Smooth muscle cell (in vitro differentiated cells): ENCODE measurements around the gene ITIH5. TPM values are rescaled to one million over a fixed set of nuclear protein-coding genes. Genes with fewer than 3 reads are reported as not detected.

ENCODE experiments used
- DNase-seq: peaks from one replicate; lab custom pipeline; 2025; ENCODE audit not compliant: unreplicated experiment; lab: John Stamatoyannopoulos, UW
- H2AFZ ChIP-seq: fragments of 200-600 bp; sonication (generic); 2 replicates; pipeline ENCODE4 v1.6.0; 2016; ENCODE audit warnings: antibody characterized with exemption, low read depth, mild to moderate bottlenecking
- H3F3A ChIP-seq: fragments of 200-600 bp; sonication (generic); 2 replicates; pipeline ENCODE4 v1.6.0; 2017; ENCODE audit warnings: antibody characterized with exemption, low read depth
- H3K27ac ChIP-seq: fragments of 200-600 bp; sonication (generic); 2 replicates; pipeline ENCODE4 v1.5.1; 2016; ENCODE audit warnings: low read depth, mild to moderate bottlenecking
- H3K27me3 ChIP-seq: fragments of 200-600 bp; sonication (generic); 2 replicates; pipeline ENCODE4 v1.6.1; 2016; ENCODE audit warnings: low read depth, mild to moderate bottlenecking
- H3K36me3 ChIP-seq: fragments of 200-600 bp; sonication (generic); 2 replicates; pipeline ENCODE4 v1.5.1; 2016; ENCODE audit warnings: low read depth
- H3K4me1 ChIP-seq: fragments of 200-600 bp; sonication (generic); 2 replicates; pipeline ENCODE4 v1.5.1; 2016; ENCODE audit warnings: low read depth
- H3K4me2 ChIP-seq: fragments of 200-600 bp; sonication (generic); 2 replicates; pipeline ENCODE4 v1.6.0; 2016; ENCODE audit warnings: mild to moderate bottlenecking
- H3K4me3 ChIP-seq: fragments of 200-600 bp; sonication (generic); 2 replicates; pipeline ENCODE4 v1.5.1; 2016; ENCODE audit warnings: mild to moderate bottlenecking
- H3K79me2 ChIP-seq: fragments of 200-600 bp; sonication (generic); 2 replicates; pipeline ENCODE4 v1.6.0; 2016; ENCODE audit warnings: low read depth, mild to moderate bottlenecking
- H3K9ac ChIP-seq: fragments of 200-600 bp; sonication (generic); 2 replicates; pipeline ENCODE4 v1.6.0; 2016; ENCODE audit warnings: low read depth
- H3K9me3 ChIP-seq: fragments of 200-600 bp; sonication (generic); replicated peaks from 2 replicates; pipeline ENCODE4 v1.5.1; 2016; ENCODE audit warnings: low read depth
- H4K20me1 ChIP-seq: fragments of 200-600 bp; sonication (generic); 2 replicates; pipeline ENCODE4 v1.6.0; 2016; ENCODE audit warnings: low read depth
- WGBS: methylation state at CpG from one replicate; pipeline ENCODE4 v1.1.7; 2016; ENCODE audit warnings: low lambda C conversion rate; 5-methylcytosine and 5-hydroxymethylcytosine counted together
- polyA plus RNA-seq: library from polyadenylated mRNA; unstranded; fragments of >200 nt; fragmentation: Nextera tagmentation; extraction: Ambion mirVana; gene quantifications from 2 replicates; pipeline ENCODE4 v1.2.1, GENCODE V29; 2016
- total RNA-seq: library from RNA; depleted of rRNA; stranded (reverse); fragments of >200 nt; gene quantifications from 2 replicates; pipeline ENCODE4 v1.2.3, GENCODE V29; 2014
- TF ChIP-seq, protein P1 (sequence below): fragments of 200-600 bp; sonication (generic); IDR thresholded peaks from 2 replicates; pipeline ENCODE4 v1.5.1; 2017; ENCODE audit warnings: borderline replicate concordance, mild to moderate bottlenecking, antibody characterized with exemption; ENCODE audit not compliant: insufficient read depth, poor library complexity, severe bottlenecking

The ITIH5 gene
- total and polyA plus RNA-seq, 2 experiments from 2014 or later, result 9.1 to 12.6 TPM

DNA sequence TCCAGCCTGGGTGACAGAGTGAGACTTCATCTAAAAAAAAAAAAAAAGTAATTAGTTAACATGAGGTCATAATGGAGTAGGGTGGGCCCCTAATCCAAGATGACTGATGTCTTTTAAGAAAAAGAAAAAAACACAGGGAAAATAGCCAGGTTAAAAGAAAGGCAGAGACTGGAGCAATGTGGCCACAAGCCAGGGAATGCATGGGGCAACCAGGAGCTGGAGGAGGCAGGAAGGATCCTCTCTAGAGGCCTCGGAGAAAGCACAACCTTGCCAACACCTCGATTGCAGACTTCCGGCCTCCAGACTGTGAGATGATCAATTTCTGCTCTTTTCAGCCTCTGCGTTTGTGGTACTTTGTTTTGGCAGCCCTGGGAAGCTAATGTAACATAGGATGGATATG is 121.5 kb downstream of the ITIH5 start:
- no peak overlapping the region for H3K9ac ChIP-seq
- TF ChIP-seq, protein P1, sequence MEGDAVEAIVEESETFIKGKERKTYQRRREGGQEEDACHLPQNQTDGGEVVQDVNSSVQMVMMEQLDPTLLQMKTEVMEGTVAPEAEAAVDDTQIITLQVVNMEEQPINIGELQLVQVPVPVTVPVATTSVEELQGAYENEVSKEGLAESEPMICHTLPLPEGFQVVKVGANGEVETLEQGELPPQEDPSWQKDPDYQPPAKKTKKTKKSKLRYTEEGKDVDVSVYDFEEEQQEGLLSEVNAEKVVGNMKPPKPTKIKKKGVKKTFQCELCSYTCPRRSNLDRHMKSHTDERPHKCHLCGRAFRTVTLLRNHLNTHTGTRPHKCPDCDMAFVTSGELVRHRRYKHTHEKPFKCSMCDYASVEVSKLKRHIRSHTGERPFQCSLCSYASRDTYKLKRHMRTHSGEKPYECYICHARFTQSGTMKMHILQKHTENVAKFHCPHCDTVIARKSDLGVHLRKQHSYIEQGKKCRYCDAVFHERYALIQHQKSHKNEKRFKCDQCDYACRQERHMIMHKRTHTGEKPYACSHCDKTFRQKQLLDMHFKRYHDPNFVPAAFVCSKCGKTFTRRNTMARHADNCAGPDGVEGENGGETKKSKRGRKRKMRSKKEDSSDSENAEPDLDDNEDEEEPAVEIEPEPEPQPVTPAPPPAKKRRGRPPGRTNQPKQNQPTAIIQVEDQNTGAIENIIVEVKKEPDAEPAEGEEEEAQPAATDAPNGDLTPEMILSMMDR, result no peak

DNA sequence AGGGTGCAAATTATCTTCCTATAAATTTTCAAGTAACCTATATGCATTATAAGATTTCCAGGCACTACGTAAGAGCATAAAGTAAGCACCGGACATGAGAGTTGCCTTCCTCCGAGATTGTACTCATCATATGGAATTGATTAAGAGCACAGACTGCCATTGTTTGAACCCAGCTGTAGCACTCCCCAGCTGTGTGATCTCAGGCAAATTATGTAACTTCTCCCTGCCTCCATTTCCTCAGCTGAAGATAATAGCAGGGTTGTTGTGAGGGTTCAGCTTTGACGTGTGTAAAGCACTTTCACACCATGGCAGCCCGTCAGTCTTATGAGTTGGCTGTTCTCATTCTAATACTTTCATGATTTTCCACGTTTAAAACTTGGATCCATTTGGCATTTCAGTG is 122.6 kb downstream of the ITIH5 start:
- H3F3A ChIP-seq, result peaks cover 8% of the 10 kb centered on the region
- peaks cover 12% of the 10 kb centered on the region for H3K4me1 ChIP-seq
- 58% methylated on average over 6 of the region's 6 CpGs for WGBS
- no peaks in the 10 kb centered on the region for H3K27me3 ChIP-seq
- no peaks in the 10 kb centered on the region for H3K9me3 ChIP-seq
- H3K4me2 ChIP-seq, result no peak overlapping the region
- H4K20me1 ChIP-seq, result no peaks in the 10 kb centered on the region
- no peak overlapping the region for H3K4me3 ChIP-seq
- no peaks in the 10 kb centered on the region for H3K79me2 ChIP-seq
- H2AFZ ChIP-seq, result no peak overlapping the region
- no peaks in the 10 kb centered on the region for H3K36me3 ChIP-seq
- no peak for DNase-seq
- TF ChIP-seq, protein P1, result no peak
- no peak overlapping the region for H3K9ac ChIP-seq
- no peak overlapping the region for H3K27ac ChIP-seq

More for the DNA sequence above, 121.5 kb downstream of the ITIH5 start:
- Histone ChIP-seq H2AFZ (no peak overlapping the region), H3F3A (peaks cover 8% of the 10 kb centered on the region), H4K20me1 (no peaks in the 10 kb centered on the region), H3K4me1 (peaks cover 12% of the 10 kb centered on the region), H3K4me3 (no peak overlapping the region), H3K27me3 (no peaks in the 10 kb centered on the region), H3K27ac (no peak overlapping the region), H3K9me3 (no peaks in the 10 kb centered on the region), H3K36me3 (no peaks in the 10 kb centered on the region), H3K79me2 (no peaks in the 10 kb centered on the region), H3K4me2 (no peak overlapping the region)
- 94% methylated on average over 4 of the region's 4 CpGs for WGBS
- DNase-seq, result no peak

DNA sequence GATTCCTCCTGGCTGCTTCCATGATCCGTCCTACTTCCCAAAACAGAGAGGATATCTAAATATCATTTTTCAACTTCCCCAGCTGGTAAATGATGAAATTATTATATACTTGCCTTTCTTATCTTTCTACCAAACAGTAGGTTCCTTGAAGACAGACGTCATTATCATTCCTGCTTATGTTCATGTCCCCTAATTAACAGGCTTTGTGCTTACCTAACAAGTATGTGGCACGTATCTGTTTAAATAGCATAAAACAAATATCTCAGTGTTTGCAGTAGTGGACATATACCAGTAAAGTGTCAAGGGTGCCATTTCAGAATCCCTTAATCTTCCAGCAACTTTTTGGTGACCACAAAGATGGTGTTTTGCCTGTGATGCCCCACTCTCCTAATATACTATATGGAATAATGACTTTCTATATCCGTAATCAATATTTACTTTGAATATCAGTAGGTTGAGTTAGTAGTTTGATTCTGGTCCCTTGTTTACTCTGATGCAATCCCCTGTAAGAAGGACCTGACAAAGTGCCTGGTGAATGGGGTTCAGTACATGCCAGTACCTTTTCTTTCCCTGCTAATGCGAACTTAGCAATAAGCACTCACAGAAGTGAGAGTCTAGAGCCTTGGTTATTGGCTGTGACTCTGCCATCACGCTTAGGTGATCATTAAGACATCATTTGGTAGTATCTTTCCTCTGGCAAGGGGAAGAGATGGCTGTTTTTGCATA is 124.4 kb downstream of the ITIH5 start:
- Histone ChIP-seq H3K9me3 (no peaks in the 10 kb centered on the region), H3K4me3 (no peak overlapping the region), H3K79me2 (no peaks in the 10 kb centered on the region), H3K27ac (peak overlapping the region; percentile 79), H3F3A (peaks cover 8% of the 10 kb centered on the region), H4K20me1 (no peaks in the 10 kb centered on the region), H3K4me1 (peaks cover 12% of the 10 kb centered on the region), H3K27me3 (no peaks in the 10 kb centered on the region), H3K4me2 (peak overlapping the region; percentile 13), H3K36me3 (no peaks in the 10 kb centered on the region), H2AFZ (no peak overlapping the region), H3K9ac (peak overlapping the region; percentile 69)
- WGBS, result 86% methylated on average over 6 of the region's 6 CpGs
- TF ChIP-seq, protein P1, result no peak
- DNase-seq, result no peak
